Keratinocyte (primary cell): Measurements from ENCODE around the gene CCL20. TPM values are rescaled to one million over a fixed set of nuclear protein-coding genes. Genes with fewer than 3 reads are reported as not detected.

Source experiments
- DNase-seq: peaks from one replicate; pipeline ENCODE4 v3.0.0-alpha.2; 2011; ENCODE audit warnings: low read depth, missing footprints, low spot score
- FAIRE-seq: peaks from 2 replicates; lab custom pipeline; 2011; peaks lifted over from hg19 to GRCh38; lab: Jason Lieb, UNC
- H2AFZ ChIP-seq: 2 replicates; pipeline ENCODE4 v1.6.0; 2012; ENCODE audit warnings: low read length, control low read depth, inconsistent platforms; ENCODE audit not compliant: control insufficient read depth
- H3K27ac ChIP-seq: 2 replicates; pipeline ENCODE4 v1.5.1; 2011; ENCODE audit warnings: low read length; ENCODE audit not compliant: control insufficient read depth, insufficient read depth
- H3K27me3 ChIP-seq: 3 replicates; pipeline ENCODE4 v1.6.0; 2011; ENCODE audit warnings: low read length; ENCODE audit not compliant: control insufficient read depth, insufficient read depth; ENCODE audit errors: extremely low read depth
- H3K36me3 ChIP-seq, 2 experiments: 2 replicates in 1 of 2; 3 replicates in 1 of 2; pipeline ENCODE4 v1.5.1; 2011; ENCODE audit warnings: low read length in 2 of 2, mild to moderate bottlenecking in 1 of 2; ENCODE audit not compliant: control insufficient read depth in 2 of 2, insufficient read depth in 2 of 2; ENCODE audit errors: extremely low read depth in 1 of 2
- H3K4me1 ChIP-seq: 3 replicates; pipeline ENCODE4 v1.5.1; 2011; ENCODE audit warnings: low read length; ENCODE audit not compliant: control insufficient read depth, insufficient read depth; ENCODE audit errors: extremely low read depth
- H3K4me2 ChIP-seq: 3 replicates; pipeline ENCODE4 v1.6.0; 2011; ENCODE audit warnings: low read depth, low read length; ENCODE audit not compliant: control insufficient read depth, insufficient read depth; ENCODE audit errors: extremely low read depth
- H3K4me3 ChIP-seq, 3 experiments: fragments of 200-600 bp in 1 of 3; sonication (generic) in 1 of 3; 2 replicates in 2 of 3; 3 replicates in 1 of 3; pipeline ENCODE4 v1.5.1; 2011 to 2016; ENCODE audit warnings: low read length in 3 of 3, mild to moderate bottlenecking in 3 of 3, control low read depth in 2 of 3, inconsistent platforms in 1 of 3, low read depth in 1 of 3, mixed read lengths in 1 of 3, mixed run types in 1 of 3, moderate library complexity in 1 of 3; ENCODE audit not compliant: control insufficient read depth in 2 of 3, insufficient read depth in 2 of 3; ENCODE audit errors: extremely low read depth in 1 of 3
- H3K79me2 ChIP-seq: 2 replicates; pipeline ENCODE4 v1.6.0; 2012; ENCODE audit warnings: low read length; ENCODE audit not compliant: control insufficient read depth, insufficient read depth
- H3K9ac ChIP-seq: 3 replicates; pipeline ENCODE4 v1.6.0; 2011; ENCODE audit warnings: low read length; ENCODE audit not compliant: control insufficient read depth, insufficient read depth; ENCODE audit errors: extremely low read depth
- H3K9me1 ChIP-seq: 3 replicates; pipeline ENCODE4 v1.6.0; 2011; ENCODE audit warnings: low read length; ENCODE audit not compliant: control insufficient read depth, insufficient read depth; ENCODE audit errors: extremely low read depth
- H3K9me3 ChIP-seq: 2 replicates; pipeline ENCODE4 v1.5.1; 2012; ENCODE audit warnings: low read depth, low read length; ENCODE audit not compliant: control insufficient read depth
- H4K20me1 ChIP-seq: 3 replicates; pipeline ENCODE4 v1.6.0; 2011; ENCODE audit warnings: low read length; ENCODE audit not compliant: control insufficient read depth, insufficient read depth; ENCODE audit errors: extremely low read depth
- EZH2 ChIP-seq: IDR thresholded peaks from one replicate; pipeline ENCODE4 v1.6.1; 2012; ENCODE audit warnings: inconsistent platforms, mild to moderate bottlenecking, low read length, moderate library complexity
- dilution Hi-C: fragments of 300-500 bp; cut with MboI; formaldehyde crosslinking; loops from one replicate; pipeline ENCODE4 v1.7.0; 2020; ENCODE audit warnings: low sequenced_read_pairs; ENCODE audit not compliant: extremely low pct_ligation_motif_present
- polyA plus RNA-seq, 5 experiments: library from polyadenylated mRNA; depleted of rRNA in 3 of 5; stranded (reverse) in 3 of 5; stranded (forward) in 1 of 5; unstranded in 1 of 5; fragments of >200 nt; gene quantifications; 1 replicate in 1 of 5; 2 replicates in 3 of 5; 3 replicates in 1 of 5; pipeline versions ENCODE4 v1.2.1 to v1.2.3, GENCODE V29; 2011 to 2012; ENCODE audit warnings: missing spikeins in 2 of 5, low read depth in 1 of 5, low replicate concordance in 1 of 5
- TF ChIP-seq, protein P1 (sequence below), 3 experiments: IDR thresholded peaks in 1 of 3; conservative IDR thresholded peaks in 1 of 3; optimal IDR thresholded peaks in 1 of 3; 2 replicates in 2 of 3; 3 replicates in 1 of 3; pipeline versions ENCODE3 to v1.5.1; 2011; ENCODE audit warnings: low read length in 3 of 3, mild to moderate bottlenecking in 3 of 3, moderate library complexity in 2 of 3, control low read depth in 1 of 3, inconsistent platforms in 1 of 3; ENCODE audit not compliant: insufficient read depth in 2 of 3; ENCODE audit errors: extremely low read depth in 1 of 3

The CCL20 gene
- polyA plus RNA-seq, 1 donor (not counting 4 experiments of a cell fraction or from before 2014, with no cell fraction given) = 5.2 TPM

DNA sequence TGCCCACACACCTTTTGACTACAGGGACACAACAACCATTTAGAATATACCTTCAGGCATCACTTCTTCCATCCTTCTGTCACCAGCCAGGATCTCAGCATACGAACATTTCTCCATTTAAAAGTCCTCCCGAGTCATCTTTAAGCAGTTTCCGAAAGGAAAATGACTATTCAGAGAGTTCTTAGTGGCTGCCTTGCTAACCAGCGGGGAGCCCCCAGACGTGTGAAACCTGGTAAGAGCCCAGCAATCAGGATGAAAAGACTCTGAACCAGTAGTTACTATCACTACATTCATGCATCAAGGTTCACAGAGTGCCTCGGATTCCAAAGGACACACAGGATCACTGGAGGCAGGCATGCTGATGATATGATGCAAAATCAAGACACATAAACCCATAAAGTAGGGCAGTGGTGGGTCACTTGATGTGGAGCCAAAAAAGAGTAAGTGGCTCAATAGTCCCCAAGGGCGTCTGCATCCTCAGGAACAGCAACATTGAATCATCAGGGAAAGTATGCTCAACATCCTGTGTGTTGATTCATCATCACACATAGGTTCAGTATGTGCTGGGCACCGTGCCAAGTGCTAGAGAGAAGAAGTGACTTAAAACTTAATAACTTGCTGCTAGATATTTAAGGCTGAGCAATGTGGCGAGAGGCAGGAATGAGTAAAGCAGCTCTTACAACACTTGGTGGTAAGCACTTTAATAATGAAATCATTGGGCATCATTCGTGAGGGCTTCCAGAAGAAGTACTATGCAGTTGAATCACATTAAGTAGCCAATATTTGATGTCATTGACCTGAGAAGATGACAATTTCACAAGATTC, 4.4 kb downstream of the CCL20 start:
- Histone ChIP-seq H3K4me1 (peaks cover 41% of the 10 kb centered on the region), H3K4me2 (peak overlapping the region; percentile 95), H4K20me1 (no peaks in the 10 kb centered on the region), H3K9me1 (no peaks in the 10 kb centered on the region), H2AFZ (no peak overlapping the region), H3K79me2 (no peaks in the 10 kb centered on the region), H3K9ac (peak overlapping the region; percentile 68), H3K27ac (peak overlapping the region; percentile 87), H3K4me3 (peak overlapping the region; percentile 11 to 78 (median 36)), H3K27me3 (no peaks in the 10 kb centered on the region), H3K36me3 (peaks cover 0 to 6% of the 10 kb centered on the region in 2 experiments), H3K9me3 (no peaks in the 10 kb centered on the region)
- no peak for TF ChIP-seq EZH2
- TF ChIP-seq, protein P1, sequence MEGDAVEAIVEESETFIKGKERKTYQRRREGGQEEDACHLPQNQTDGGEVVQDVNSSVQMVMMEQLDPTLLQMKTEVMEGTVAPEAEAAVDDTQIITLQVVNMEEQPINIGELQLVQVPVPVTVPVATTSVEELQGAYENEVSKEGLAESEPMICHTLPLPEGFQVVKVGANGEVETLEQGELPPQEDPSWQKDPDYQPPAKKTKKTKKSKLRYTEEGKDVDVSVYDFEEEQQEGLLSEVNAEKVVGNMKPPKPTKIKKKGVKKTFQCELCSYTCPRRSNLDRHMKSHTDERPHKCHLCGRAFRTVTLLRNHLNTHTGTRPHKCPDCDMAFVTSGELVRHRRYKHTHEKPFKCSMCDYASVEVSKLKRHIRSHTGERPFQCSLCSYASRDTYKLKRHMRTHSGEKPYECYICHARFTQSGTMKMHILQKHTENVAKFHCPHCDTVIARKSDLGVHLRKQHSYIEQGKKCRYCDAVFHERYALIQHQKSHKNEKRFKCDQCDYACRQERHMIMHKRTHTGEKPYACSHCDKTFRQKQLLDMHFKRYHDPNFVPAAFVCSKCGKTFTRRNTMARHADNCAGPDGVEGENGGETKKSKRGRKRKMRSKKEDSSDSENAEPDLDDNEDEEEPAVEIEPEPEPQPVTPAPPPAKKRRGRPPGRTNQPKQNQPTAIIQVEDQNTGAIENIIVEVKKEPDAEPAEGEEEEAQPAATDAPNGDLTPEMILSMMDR (optimal IDR thresholded peaks at IDR 0.05 in 1 of 3, IDR thresholded peaks at IDR 0.05 in 1 of 3, conservative IDR thresholded peaks at IDR 0.05 in 1 of 3; ENCODE audit: extremely low read depth in 1 of 3, insufficient read depth in 2 of 3, low read length in 3 of 3) = no peak
- FAIRE-seq = peak; percentile 97
- peak; percentile 100 for DNase-seq
- dilution Hi-C loops = no loop called here

DNA sequence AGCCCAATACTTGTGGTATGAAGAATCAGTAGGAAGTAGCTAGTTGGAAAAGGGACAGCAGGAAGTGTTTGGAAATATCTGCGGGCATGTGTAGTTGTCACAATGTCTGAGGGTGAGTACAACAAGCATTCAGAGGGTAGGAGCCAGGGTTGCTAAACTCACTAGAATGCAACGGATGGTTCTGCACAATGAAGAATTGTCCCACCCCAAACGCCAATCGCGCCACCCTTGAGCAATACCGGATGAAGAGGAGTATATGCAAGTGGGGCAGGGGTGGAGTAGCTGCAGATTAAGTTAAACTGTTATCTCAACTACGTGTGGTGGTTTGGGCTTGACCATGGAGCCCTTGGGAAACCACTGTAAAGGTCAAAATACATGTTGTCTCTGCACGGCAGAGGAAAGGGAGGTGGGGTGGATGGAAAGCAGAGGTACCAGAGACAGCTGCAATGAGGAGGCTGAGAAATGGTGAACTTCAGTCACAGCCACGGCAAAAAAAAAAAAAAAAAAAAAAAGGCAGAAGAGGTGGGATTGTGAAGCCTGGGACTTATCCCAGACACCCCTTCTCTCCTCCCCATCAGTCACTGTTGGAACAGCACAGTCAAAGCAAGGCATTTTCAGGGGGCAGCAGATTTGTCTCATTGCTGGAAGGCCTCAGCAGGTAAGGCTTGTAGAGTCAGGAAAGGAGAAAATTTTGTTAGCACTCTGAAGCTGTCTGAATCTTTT, 5.2 kb downstream of the CCL20 start:
- H3K4me1 ChIP-seq = peaks cover 38% of the 10 kb centered on the region
- dilution Hi-C loops = no loop called here

More for the DNA sequence above, 5.2 kb downstream of the CCL20 start:
- DNase-seq (no peak), FAIRE-seq (no peak)
- Histone ChIP-seq H3K27ac (peak overlapping the region; percentile 87), H3K79me2 (no peaks in the 10 kb centered on the region), H3K4me2 (peak overlapping the region; percentile 29), H3K9me1 (no peaks in the 10 kb centered on the region), H3K36me3 (peaks cover 0 to 3% of the 10 kb centered on the region in 2 experiments), H4K20me1 (no peaks in the 10 kb centered on the region), H2AFZ (no peak overlapping the region), H3K4me3 (no peak overlapping the region), H3K9me3 (no peaks in the 10 kb centered on the region), H3K9ac (no peak overlapping the region), H3K27me3 (no peaks in the 10 kb centered on the region)
- TF ChIP-seq EZH2 = no peak
- TF ChIP-seq, protein P1 (optimal IDR thresholded peaks at IDR 0.05 in 1 of 3, IDR thresholded peaks at IDR 0.05 in 1 of 3, conservative IDR thresholded peaks at IDR 0.05 in 1 of 3; ENCODE audit: extremely low read depth in 1 of 3, insufficient read depth in 2 of 3, low read length in 3 of 3) = no peak
